ENCODE data around the gene IL7R.

The IL7R gene

GRCh38 chr5:35856765-35857351, at the start of gene IL7R:
Gene IL7R (plus strand): TSS chr5:35856891. CDS start chr5:35856978, 87 bp downstream.
- peak in 1 of 2 experiments; percentile 66 for DNase-seq

- DNase-seq: no peak
Observed at GRCh38 chr5:35810601-35811000, 46.1 kb upstream of the IL7R start.

DNA sequence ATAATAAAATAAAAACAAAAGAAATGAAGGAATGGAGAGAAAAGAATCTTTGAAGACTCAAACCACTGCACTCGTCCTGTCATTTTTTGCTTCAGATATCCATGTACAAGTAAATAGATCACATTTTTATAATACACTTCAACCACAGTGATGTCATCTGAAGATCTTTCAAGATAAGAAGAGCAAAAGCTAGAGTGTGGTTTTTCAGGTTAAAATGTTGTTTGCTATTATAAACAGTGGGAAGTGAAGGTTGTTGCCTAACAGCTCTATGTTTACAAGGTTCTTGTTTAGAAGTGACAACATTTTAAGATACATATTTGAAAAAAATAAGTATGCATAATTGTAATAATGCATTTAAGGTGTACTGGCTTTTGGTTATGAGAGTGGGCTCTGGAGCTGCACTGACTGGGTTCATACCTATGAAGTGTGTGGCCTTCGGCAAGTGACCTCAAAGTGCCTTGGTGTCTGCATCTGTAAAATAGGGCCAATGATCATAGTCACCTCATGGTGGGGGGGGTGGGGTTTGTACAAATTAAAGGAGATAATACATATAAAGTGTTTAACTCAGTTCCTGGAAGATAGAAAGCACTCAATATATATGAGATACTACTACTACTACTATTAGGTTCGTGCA, 45.5 kb upstream of the IL7R start:
- DNase-seq: no peak

DNA sequence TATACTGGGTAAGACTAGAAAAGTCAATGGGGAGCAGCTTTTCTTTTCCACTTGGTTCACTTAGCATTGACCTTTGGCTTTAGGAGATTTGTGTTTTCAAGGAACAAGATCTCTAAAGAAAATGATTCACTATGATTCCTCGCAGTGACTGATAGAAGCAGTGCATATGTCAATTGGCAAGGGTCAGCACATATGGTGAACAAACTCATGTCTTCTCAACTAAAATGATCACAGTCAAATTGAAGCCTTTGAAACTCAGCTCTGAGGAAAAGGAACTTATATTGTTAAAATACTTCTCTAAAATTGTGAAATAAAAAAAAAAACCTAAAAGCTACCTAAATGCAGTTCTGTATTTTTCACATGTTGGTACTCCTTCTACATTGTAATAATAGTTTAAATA, 43.2 kb upstream of the IL7R start:
- DNase-seq: no peak

DNA sequence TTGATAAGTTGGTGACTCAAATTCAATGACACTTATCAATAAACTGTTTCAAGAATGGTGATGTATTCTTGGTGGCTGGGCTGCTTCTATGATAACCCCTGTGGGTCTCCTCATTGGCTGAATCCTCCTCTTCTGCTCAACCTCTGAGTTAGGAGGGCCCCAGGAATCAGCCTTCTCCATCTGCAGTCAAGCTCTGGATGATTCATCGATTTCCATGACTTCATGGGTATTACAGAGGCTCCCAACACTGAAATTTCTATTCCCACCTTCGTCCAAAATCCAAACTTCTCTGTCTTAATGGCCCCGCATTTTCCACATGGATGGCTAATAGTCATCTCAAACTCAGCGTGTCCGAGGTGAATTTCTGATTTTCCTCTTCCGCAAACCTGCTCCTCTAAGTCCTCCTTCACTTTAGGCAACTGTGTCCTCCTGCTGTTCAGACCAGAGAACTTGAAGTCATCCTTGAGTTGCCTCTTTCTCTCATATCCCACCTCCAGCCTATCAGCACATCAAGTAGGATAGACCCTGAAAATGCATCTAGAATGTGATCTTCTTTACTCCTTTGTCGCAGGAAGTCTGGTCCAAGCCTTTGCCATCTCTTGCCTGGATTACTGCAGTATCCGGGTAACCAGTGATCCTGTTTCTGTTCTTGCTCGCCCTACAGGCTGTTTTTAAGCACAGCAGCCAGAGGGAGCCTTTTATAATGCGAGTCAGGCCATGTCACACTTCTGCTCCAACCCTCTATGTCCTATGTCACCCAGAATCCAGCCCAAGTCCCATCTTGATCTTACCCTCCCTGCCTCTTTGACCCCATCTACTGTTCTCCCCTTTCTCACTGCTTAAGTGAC, 41.4 kb upstream of the IL7R start:
- peak in 1 of 2 experiments; percentile 53 for DNase-seq

DNA sequence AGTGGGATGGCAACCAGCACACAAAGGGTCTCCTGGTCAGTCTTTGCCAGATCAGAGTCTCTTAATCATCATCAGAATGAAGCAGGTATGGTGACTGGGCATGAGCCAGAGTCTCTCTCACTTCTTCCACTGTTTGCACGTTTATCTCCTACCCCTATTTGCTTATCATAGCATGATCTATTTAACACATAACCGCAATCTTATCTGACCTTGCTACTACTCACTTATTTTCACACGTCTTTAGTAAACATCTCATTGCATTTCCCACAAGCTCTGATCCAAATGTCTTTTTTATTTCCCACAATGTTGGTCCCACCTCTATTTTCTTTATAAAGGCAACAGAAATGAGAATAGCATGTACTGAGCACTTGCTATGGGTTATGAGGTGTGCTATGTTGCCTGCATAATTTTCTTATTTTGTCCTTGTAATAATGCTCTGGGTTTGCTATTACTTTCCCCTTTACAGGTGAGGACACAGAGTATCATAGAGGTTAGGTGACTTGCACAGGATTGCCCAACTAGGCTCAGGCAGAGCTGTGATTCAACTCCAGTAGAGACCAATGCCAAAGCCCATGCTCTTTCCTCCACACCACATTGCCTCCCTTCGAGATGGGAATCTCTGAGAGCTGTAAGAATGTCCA, 39.7 kb upstream of the IL7R start:
- no peak for DNase-seq

GRCh38 chr5:35819026-35819425, 37.7 kb upstream of the IL7R start:
- no peak for DNase-seq

DNA sequence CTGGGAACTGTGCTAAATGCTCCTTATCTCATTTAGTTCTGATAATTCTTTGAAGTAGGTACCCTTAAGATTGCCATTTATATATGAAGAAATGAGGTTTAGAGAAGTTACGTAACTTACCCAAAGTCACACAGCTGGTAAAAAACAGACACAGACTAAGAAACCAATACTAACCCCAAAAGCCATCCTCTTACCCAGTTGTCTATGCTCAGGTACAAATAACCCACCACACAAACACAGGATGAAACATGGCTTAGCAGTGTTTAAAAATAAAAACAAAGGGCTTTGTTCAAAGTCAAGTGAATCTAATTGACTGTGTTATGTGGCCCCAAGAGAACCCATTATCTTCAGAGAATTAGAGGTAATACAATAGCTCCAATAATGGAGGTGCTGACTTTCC, 37.0 kb upstream of the IL7R start:
- no peak for DNase-seq

- DNase-seq: no peak
Observed at GRCh38 chr5:35820735-35821134, 36.0 kb upstream of the IL7R start.

- DNase-seq: no peak
Observed at GRCh38 chr5:35821513-35821912, 35.2 kb upstream of the IL7R start.

- DNase-seq: no peak
Observed at GRCh38 chr5:35822511-35822910, 34.2 kb upstream of the IL7R start.

- DNase-seq: no peak
Observed at GRCh38 chr5:35823347-35824098, 33.2 kb upstream of the IL7R start.

GRCh38 chr5:35826056-35826455, 30.6 kb upstream of the IL7R start:
- no peak for DNase-seq

DNA sequence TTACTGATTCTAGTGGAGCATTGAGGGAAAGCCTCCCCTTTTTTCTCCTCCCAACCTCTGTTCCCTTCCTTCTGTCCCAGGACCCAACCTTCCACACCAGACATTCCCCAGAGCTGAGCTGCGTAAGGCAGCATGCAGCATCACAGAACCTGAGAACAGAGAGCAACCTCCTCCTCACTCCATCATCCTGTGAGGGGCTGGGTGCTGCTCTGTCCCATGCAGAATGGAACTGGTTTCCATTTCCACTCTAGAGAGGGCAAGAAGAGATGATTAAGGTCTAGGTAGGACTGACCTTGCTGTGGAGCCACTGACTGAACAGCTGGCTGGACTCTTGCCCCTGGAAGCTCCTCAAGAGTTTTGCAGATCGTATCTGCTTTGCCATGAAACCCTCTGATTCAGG, 30.1 kb upstream of the IL7R start:
- no peak for DNase-seq

- DNase-seq: no peak
Observed at GRCh38 chr5:35828082-35828598, 28.6 kb upstream of the IL7R start.

DNA sequence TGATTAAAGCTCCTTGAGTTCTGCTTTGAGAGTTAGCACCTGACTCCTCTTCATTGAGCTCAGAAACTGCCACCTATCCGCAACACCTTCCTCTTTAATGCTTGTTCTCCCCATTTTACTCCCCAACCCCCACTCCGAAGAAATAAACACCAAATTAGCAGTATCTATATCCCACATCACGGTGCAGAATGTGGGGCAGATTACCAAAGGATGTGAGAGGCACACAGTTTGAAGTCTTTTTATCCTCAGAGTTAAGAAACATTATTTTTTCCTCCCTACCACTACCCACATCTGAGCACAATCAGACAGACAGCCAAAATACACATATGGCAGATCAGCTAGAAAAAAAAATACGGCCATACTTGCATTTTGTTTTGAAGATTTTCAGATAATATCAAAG, 26.1 kb upstream of the IL7R start:
- no peak for DNase-seq

DNA sequence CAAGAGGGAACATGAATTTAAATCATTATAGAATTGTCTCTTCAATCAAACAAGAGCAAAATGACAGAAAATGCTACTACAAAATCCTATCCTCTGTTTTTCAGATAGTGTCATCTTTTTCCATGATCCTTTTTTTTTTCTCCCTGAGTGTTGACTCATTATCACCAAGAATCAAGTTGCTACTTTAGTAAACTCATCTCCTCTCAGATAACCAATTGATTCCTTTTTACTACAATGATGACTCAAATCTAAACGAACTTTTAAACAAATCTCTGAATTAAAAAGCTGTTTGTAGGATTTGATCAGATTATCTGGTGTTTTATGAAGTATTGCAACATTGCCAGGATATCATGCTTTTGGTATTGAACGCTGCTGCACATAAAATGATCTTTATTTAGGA, 23.9 kb upstream of the IL7R start:
- DNase-seq: no peak

DNA sequence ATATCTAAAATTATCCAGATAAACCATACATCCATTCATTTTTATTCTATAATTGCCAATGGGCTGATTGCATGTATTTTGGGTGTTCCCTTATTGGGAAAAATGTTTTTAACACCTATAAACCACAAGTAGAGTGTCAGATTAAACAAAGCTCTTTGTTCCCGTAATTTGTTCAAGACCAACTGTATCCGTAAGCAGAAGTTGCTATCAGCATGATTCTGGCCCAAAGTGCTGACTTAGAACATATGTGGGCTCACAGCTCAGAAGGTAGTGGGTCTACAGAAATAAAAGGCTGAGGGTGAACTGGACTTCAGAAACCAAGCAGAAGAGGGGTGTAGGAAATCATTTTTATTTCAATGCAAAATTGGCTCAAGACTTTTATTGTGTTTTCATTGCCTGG, 23.5 kb upstream of the IL7R start:
- DNase-seq: no peak

DNA sequence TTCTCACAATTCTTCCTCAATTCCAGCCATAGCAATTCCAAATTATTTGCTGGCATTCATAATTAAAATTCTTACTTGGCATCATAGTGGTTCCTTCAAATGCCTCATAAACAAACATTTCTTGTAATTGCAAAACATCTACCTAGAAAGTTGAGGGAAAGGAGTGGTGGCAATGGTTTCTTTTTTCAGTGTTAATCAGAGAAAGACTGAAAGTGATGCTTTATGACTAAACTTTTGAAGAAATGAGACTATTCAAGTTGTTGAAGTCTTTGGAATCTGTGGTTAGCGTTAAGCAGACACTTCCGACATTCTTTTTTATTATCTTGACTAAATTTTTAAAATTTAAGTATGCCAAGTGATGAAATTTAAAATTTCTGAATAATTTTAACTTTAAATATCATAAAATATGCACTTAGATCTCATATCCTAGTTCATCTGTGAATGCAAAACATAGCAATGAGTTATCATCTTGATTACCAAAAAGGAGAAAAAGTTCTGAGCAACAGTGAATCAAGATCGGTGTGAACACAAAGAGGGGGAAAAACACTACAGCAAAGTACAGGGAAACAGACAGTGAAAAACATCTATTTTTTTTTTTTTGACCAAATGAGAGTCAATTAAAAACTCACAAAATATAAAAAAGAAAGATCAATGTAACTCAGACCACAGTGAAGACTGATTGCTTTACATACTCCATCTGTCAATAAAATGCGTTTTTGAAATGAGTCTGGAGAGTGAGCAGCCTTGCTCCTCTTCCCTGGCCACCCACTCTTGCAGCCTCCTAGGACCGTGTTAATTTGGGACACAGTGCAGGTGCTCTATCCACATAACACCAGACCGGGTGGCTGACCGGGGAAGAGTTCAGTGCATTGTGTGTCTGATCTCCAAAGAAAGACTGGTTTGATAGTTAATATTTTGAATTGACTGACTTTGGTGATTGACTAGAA, 20.6 kb upstream of the IL7R start:
- DNase-seq: no peak

- DNase-seq: no peak
Observed at GRCh38 chr5:35838370-35839042, 18.2 kb upstream of the IL7R start.

DNA sequence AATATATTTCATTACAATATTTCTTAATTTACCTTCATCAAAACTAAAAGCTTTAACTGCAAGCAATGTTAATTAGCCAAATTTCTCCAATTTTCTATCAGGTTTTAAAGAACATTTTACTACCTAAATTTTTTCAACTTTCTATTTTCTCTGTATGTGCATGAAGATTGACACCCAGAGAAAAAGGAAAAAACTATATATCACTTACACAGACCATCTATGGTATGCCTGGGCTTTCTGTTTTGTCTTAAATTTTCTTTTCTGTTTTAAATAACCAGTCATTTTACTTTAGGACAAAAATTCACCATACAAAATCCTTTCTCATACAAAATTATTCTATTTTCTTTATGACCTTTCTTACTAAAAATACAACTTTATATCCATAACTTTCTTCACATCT, 13.8 kb upstream of the IL7R start:
- no peak for DNase-seq
